Endothelial cell of umbilical vein (primary cell): ENCODE results near the gene EFNB1. TPM values are rescaled to one million over a fixed set of nuclear protein-coding genes. Genes with fewer than 3 reads are reported as not detected.

Experiments used
- BruUV-seq: library from RNA; stranded (reverse); fragments of 400-500 nt; replicated peaks from 2 replicates; lab custom pipeline; 2021; lab: Mats Ljungman, UMichigan
- CTCF ChIA-PET: fragments of 300-600, 350-600 bp; sonication (Branson Sonifier 250); formaldehyde crosslinking; loops from one replicate; lab custom pipeline; 2021; ENCODE audit warnings: antibody characterized with exemption, inconsistent platforms; lab: Charles Lee
- POLR2A ChIA-PET: fragments of 300-600, 350-600 bp; sonication (Branson Sonifier 250); formaldehyde crosslinking; loops from one replicate; lab custom pipeline; 2021; ENCODE audit warnings: antibody characterized with exemption, inconsistent platforms; lab: Charles Lee
- DNase-seq: peaks from one replicate; pipeline ENCODE4 v3.0.0-alpha.2; 2011; ENCODE audit warnings: low read depth, low spot score
- FAIRE-seq: peaks from 2 replicates; lab custom pipeline; 2011; peaks lifted over from hg19 to GRCh38; lab: Jason Lieb, UNC
- H2AFZ ChIP-seq: 2 replicates; pipeline ENCODE4 v1.6.0; 2012; ENCODE audit warnings: low read depth, low read length, control low read depth, inconsistent platforms
- H3K27ac ChIP-seq: 2 replicates; pipeline ENCODE4 v1.5.1; 2011; ENCODE audit warnings: low read depth, mild to moderate bottlenecking, control low read depth, low read length, moderate library complexity; ENCODE audit not compliant: insufficient read depth
- H3K27me3 ChIP-seq, 2 experiments: 2 replicates each; pipeline versions ENCODE4 v1.6.0 to v1.6.1; 2011; ENCODE audit warnings: low read length in 2 of 2, mixed read lengths in 1 of 2; ENCODE audit not compliant: control insufficient read depth in 2 of 2, insufficient read depth in 2 of 2
- H3K36me3 ChIP-seq, 2 experiments: 2 replicates in 1 of 2; 3 replicates in 1 of 2; pipeline ENCODE4 v1.5.1; 2011; ENCODE audit warnings: low read length in 2 of 2, mild to moderate bottlenecking in 1 of 2, moderate library complexity in 1 of 2; ENCODE audit not compliant: control insufficient read depth in 2 of 2, insufficient read depth in 2 of 2; ENCODE audit errors: extremely low read depth in 1 of 2
- H3K4me1 ChIP-seq: 3 replicates; pipeline ENCODE4 v1.5.1; 2011; ENCODE audit warnings: mild to moderate bottlenecking, low read length; ENCODE audit not compliant: control insufficient read depth, insufficient read depth; ENCODE audit errors: extremely low read depth
- H3K4me2 ChIP-seq: 2 replicates; pipeline ENCODE4 v1.6.1; 2011; ENCODE audit warnings: low read length, control low read depth, mixed read lengths; ENCODE audit not compliant: insufficient read depth
- H3K4me3 ChIP-seq, 3 experiments: fragments of 200-600 bp in 1 of 3; sonication (generic), shearing (Covaris generic) in 1 of 3; replicated peaks in 1 of 3; 2 replicates each; pipeline ENCODE4 v1.5.1; 2011 to 2016; ENCODE audit warnings: control low read depth in 3 of 3, low read length in 3 of 3, mild to moderate bottlenecking in 2 of 3, inconsistent platforms in 1 of 3, low read depth in 1 of 3, moderate library complexity in 1 of 3; ENCODE audit not compliant: insufficient read depth in 1 of 3
- H3K79me2 ChIP-seq: 2 replicates; pipeline ENCODE4 v1.6.0; 2012; ENCODE audit warnings: low read length, inconsistent platforms; ENCODE audit not compliant: control insufficient read depth, insufficient read depth
- H3K9ac ChIP-seq: replicated peaks from 2 replicates; pipeline ENCODE3; 2011; ENCODE audit warnings: low read length, control low read depth; ENCODE audit not compliant: insufficient read depth; ENCODE audit errors: extremely low read depth
- H3K9me1 ChIP-seq: replicated peaks from 3 replicates; pipeline ENCODE4 v1.6.0; 2011; ENCODE audit warnings: mild to moderate bottlenecking, low read length; ENCODE audit not compliant: control insufficient read depth, insufficient read depth; ENCODE audit errors: extremely low read depth
- H3K9me3 ChIP-seq: replicated peaks from 2 replicates; pipeline ENCODE4 v1.5.1; 2012; ENCODE audit warnings: low read length, inconsistent platforms; ENCODE audit not compliant: control insufficient read depth, insufficient read depth
- H4K20me1 ChIP-seq: replicated peaks from 2 replicates; pipeline ENCODE3; 2011; ENCODE audit warnings: mild to moderate bottlenecking, low read length; ENCODE audit not compliant: control insufficient read depth, insufficient read depth; ENCODE audit errors: extremely low read depth
- EZH2 ChIP-seq: IDR thresholded peaks from 2 replicates; pipeline ENCODE4 v1.6.1; 2012; ENCODE audit warnings: borderline replicate concordance, low read depth, mild to moderate bottlenecking, moderate library complexity, low read length, inconsistent platforms; ENCODE audit not compliant: severe bottlenecking
- FOS ChIP-seq: IDR thresholded peaks from 2 replicates; pipeline ENCODE4 v1.6.1; 2011; ENCODE audit warnings: mild to moderate bottlenecking, low read length, moderate library complexity, borderline replicate concordance; ENCODE audit not compliant: insufficient read depth
- GATA2 ChIP-seq: IDR thresholded peaks from 2 replicates; pipeline ENCODE4 v1.7.0; 2011; ENCODE audit warnings: low read depth, mild to moderate bottlenecking, moderate library complexity, mixed read lengths, low read length; ENCODE audit not compliant: insufficient read length, insufficient read depth
- JUN ChIP-seq: IDR thresholded peaks from 2 replicates; pipeline ENCODE4 v1.6.1; 2011; ENCODE audit warnings: borderline replicate concordance, low read depth; ENCODE audit not compliant: insufficient read length, insufficient read depth
- MYC ChIP-seq: IDR thresholded peaks from one replicate; pipeline ENCODE4 v1.6.1; 2011; ENCODE audit warnings: mild to moderate bottlenecking, low read depth, low read length
- POLR2A ChIP-seq: IDR thresholded peaks from 2 replicates; pipeline ENCODE4 v1.6.1; 2012; ENCODE audit warnings: low read depth, mild to moderate bottlenecking, control low read depth, low read length
- POLR2AphosphoS5 ChIP-seq: IDR thresholded peaks from 2 replicates; pipeline ENCODE4 v1.6.1; 2012; ENCODE audit warnings: low read depth, mild to moderate bottlenecking, control low read depth, low read length, moderate library complexity; ENCODE audit not compliant: insufficient read depth
- dilution Hi-C: fragments of 300-500 bp; cut with MboI; formaldehyde crosslinking; loops from one replicate; pipeline ENCODE4 v1.15.0; 2019; ENCODE audit warnings: low sequenced_read_pairs; ENCODE audit not compliant: extremely low pct_ligation_motif_present
- intact Hi-C: fragments of 100-400 bp; cut with micrococcal nuclease; formaldehyde crosslinking; loops from one replicate; pipeline ENCODE4 v1.10.0; 2022
- polyA plus RNA-seq, 4 experiments: library from polyadenylated mRNA; depleted of rRNA in 3 of 4; stranded (reverse) in 3 of 4; unstranded in 1 of 4; fragments of >200 nt; gene quantifications; 2 replicates each; pipeline versions ENCODE4 v1.2.1 to v1.2.3, GENCODE V29; 2011 to 2012; ENCODE audit warnings: missing spikeins in 1 of 4
- total RNA-seq: library from RNA; stranded (reverse); gene quantifications from 2 replicates; pipeline ENCODE4 v1.2.3, GENCODE V29; 2021
- TF ChIP-seq, protein P1 (sequence below), 2 donors: IDR thresholded peaks; 1 replicate in 1 of 2; 2 replicates in 1 of 2; pipeline ENCODE4 v1.5.1; 2011; ENCODE audit warnings: low read length in 2 of 2, mild to moderate bottlenecking in 2 of 2, moderate library complexity in 2 of 2, control low read depth in 1 of 2, inconsistent platforms in 1 of 2, low read depth in 1 of 2; ENCODE audit not compliant: insufficient read depth in 1 of 2; ENCODE audit errors: extremely low read depth in 1 of 2
- TF ChIP-seq, protein P2 (sequence below): IDR thresholded peaks from 2 replicates; pipeline ENCODE4 v1.6.1; 2011; ENCODE audit not compliant: insufficient read depth, insufficient read length

Gene EFNB1
- total and polyA plus RNA-seq, 2 donors (not counting 3 experiments of a cell fraction or from before 2014, with no cell fraction given): 7.8 to 13.3 TPM

DNA sequence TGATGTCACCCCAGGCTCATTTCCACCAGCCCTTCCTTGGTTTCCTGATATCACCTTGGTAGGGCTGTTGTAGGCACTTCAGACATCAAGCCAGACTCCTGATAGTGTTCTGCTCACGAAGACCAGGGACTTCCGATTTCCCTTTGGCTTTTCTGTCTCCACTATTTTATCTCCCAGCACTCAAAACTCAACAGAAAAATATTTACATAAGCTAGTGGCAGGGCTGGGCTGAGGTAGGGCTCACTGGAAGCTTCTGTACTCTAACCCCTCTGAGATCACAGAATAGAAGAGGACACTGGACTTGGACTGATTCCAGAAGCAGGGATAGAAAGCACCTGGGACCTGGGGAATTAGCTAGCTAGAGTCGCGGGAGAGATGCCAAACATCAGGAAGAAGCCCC, 34.4 kb upstream of the EFNB1 start:
- H3K27ac ChIP-seq: no peak overlapping the region
- H3K9ac ChIP-seq: no peak overlapping the region
- dilution Hi-C loops: no loop called here
- H3K27me3 ChIP-seq: no peaks in the 10 kb centered on the region
- no peak overlapping the region for H2AFZ ChIP-seq
- H3K4me1 ChIP-seq: no peaks in the 10 kb centered on the region
- H3K79me2 ChIP-seq: no peaks in the 10 kb centered on the region
- no peaks in the 10 kb centered on the region for H4K20me1 ChIP-seq
- intact Hi-C loops: no loop called here
- TF ChIP-seq FOS: no peak
- TF ChIP-seq EZH2: no peak
- TF ChIP-seq GATA2: no peak
- no peak for TF ChIP-seq MYC
- no peak for TF ChIP-seq JUN
- TF ChIP-seq, protein P1, sequence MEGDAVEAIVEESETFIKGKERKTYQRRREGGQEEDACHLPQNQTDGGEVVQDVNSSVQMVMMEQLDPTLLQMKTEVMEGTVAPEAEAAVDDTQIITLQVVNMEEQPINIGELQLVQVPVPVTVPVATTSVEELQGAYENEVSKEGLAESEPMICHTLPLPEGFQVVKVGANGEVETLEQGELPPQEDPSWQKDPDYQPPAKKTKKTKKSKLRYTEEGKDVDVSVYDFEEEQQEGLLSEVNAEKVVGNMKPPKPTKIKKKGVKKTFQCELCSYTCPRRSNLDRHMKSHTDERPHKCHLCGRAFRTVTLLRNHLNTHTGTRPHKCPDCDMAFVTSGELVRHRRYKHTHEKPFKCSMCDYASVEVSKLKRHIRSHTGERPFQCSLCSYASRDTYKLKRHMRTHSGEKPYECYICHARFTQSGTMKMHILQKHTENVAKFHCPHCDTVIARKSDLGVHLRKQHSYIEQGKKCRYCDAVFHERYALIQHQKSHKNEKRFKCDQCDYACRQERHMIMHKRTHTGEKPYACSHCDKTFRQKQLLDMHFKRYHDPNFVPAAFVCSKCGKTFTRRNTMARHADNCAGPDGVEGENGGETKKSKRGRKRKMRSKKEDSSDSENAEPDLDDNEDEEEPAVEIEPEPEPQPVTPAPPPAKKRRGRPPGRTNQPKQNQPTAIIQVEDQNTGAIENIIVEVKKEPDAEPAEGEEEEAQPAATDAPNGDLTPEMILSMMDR (IDR thresholded peaks at IDR 0.05; ENCODE audit: extremely low read depth in 1 of 2, insufficient read depth in 1 of 2, low read depth in 1 of 2, low read length in 2 of 2): no peak
- TF ChIP-seq, protein P2, sequence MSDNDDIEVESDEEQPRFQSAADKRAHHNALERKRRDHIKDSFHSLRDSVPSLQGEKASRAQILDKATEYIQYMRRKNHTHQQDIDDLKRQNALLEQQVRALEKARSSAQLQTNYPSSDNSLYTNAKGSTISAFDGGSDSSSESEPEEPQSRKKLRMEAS: no peak
- no peak for TF ChIP-seq POLR2A
- no peak for TF ChIP-seq POLR2AphosphoS5
- CTCF ChIA-PET: no interaction called here
- FAIRE-seq: no peak
- no peak overlapping the region for H3K4me2 ChIP-seq
- H3K36me3 ChIP-seq: no peaks in the 10 kb centered on the region
- no peaks in the 10 kb centered on the region for H3K9me1 ChIP-seq
- POLR2A ChIA-PET: no interaction called here
- BruUV-seq: no TSS peak
- no peak for DNase-seq
- no peaks in the 10 kb centered on the region for H3K9me3 ChIP-seq
- H3K4me3 ChIP-seq: no peak overlapping the region
